ENCODE results near the gene EIF3I. TPM values are rescaled to one million over a fixed set of nuclear protein-coding genes. Genes with fewer than 3 reads are reported as not detected.

The EIF3I gene
- total RNA-seq, 2 experiments from 2014 or later: 328 to 335 TPM

DNA sequence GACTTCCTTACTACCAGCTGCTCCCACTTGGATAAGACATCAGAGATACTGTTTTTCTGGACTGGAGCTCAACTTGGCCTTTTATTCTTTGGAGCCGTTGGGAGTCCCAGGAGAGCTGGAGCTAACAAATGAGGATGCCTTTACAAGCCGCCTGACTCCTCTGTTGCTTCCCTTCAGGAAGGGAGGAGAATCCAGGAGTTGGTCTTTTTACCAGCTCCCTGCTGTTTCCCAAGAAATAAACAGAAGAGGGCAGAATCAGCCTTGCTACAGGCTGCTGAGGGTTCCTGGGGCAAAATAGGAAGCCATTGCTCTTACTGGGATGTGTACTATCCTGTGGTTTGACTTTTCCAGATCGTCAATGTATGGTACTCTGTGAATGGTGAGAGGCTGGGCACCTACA is 1.5 kb downstream of the EIF3I start:
- Mint-ChIP-seq H3K36me3 (ENCODE audit: low read depth) (peaks cover 40% of the 10 kb centered on the region), H3K4me3 (peak overlapping the region; percentile 96), H3K27me3 (no peaks in the 10 kb centered on the region), H3K27ac (peak overlapping the region; percentile 98), H3K4me1 (ENCODE audit: low read depth) (peaks cover 33% of the 10 kb centered on the region), H3K9me3 (no peaks in the 10 kb centered on the region)
- ATAC-seq: no peak
- ChIA-PET POLR2A (interaction anchor here (0.8 to 2.1 kb wide), 8 partner anchors 9 to 113 kb away, joined by 3 to 8 read pairs (median 4); partner anchors contain the start of genes CCDC28B, LCK and MARCKSL1), CTCF (interaction anchor here (0.6 to 1.4 kb wide), 4 partner anchors 17 to 112 kb away, joined by 3 to 5 read pairs (median 3); partner anchors contain the start of gene MARCKSL1)
- no peak for DNase-seq
- TF ChIP-seq, protein P1, sequence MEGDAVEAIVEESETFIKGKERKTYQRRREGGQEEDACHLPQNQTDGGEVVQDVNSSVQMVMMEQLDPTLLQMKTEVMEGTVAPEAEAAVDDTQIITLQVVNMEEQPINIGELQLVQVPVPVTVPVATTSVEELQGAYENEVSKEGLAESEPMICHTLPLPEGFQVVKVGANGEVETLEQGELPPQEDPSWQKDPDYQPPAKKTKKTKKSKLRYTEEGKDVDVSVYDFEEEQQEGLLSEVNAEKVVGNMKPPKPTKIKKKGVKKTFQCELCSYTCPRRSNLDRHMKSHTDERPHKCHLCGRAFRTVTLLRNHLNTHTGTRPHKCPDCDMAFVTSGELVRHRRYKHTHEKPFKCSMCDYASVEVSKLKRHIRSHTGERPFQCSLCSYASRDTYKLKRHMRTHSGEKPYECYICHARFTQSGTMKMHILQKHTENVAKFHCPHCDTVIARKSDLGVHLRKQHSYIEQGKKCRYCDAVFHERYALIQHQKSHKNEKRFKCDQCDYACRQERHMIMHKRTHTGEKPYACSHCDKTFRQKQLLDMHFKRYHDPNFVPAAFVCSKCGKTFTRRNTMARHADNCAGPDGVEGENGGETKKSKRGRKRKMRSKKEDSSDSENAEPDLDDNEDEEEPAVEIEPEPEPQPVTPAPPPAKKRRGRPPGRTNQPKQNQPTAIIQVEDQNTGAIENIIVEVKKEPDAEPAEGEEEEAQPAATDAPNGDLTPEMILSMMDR (IDR thresholded peaks at IDR 0.05): no peak
- intact Hi-C loops (cut with micrococcal nuclease): no loop called here

DNA sequence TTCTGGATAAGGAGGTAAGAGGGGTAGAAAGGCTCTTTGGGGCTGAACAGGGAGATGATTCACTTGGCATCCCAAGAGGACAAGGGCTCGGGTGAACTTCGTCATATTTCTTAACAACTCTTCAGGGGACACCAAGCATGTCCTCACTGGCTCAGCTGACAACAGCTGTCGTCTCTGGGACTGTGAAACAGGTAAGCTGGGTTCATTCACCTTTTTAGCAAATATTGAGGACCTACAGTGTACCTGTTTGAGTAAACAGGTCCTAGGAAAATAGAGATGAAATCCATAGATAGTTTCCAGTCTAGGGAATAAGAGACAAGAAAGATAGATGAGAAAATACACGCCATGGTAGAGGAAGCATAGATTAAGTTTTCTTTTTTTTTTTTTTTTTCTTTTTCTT is 2.1 kb downstream of the EIF3I start:
- Mint-ChIP-seq H3K4me3 (peak overlapping the region; percentile 96), H3K9me3 (no peaks in the 10 kb centered on the region), H3K27ac (peak overlapping the region; percentile 98), H3K4me1 (ENCODE audit: low read depth) (peaks cover 33% of the 10 kb centered on the region), H3K27me3 (no peaks in the 10 kb centered on the region), H3K36me3 (ENCODE audit: low read depth) (peaks cover 45% of the 10 kb centered on the region)
- no peak for ATAC-seq
- TF ChIP-seq, protein P1 (IDR thresholded peaks at IDR 0.05): no peak
- intact Hi-C loops (cut with micrococcal nuclease): no loop called here
- ChIA-PET POLR2A (interaction anchor here (0.9 to 2.1 kb wide), 4 partner anchors 16 to 112 kb away, joined by 4 to 8 read pairs (median 4); partner anchors contain the start of gene MARCKSL1), CTCF (interaction anchor here (1.4 to 1.9 kb wide), 3 partner anchors 8 to 112 kb away, joined by 3 to 5 read pairs (median 4); partner anchors contain the start of gene MARCKSL1)
- no peak for DNase-seq

DNA sequence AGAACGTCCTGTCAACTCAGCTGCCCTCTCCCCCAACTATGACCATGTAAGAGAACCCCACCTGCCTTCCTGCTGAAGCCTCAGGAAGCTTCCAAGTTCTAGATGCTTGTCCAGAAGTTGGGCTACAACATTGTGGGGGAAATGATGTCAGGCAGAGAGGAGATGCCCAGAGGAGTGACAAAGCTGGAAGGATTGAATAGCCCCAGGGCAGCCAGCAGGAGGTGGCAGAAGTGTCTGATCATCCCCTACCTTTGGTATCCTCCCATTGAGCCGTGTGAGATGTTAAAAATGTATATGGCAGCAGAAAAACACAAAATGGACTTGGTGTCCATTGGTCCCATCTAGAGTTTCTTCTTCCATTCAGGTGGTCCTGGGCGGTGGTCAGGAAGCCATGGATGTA is 6.6 kb downstream of the EIF3I start:
- POLR2A ChIA-PET: interaction anchor here (1.0 to 2.3 kb wide), 3 partner anchors 12 to 42 kb away, joined by 4 to 16 read pairs (median 7); no protein-coding TSS in a partner anchor
- Mint-ChIP-seq H3K27me3 (no peaks in the 10 kb centered on the region), H3K4me3 (no peak overlapping the region), H3K36me3 (ENCODE audit: low read depth) (peaks cover 37% of the 10 kb centered on the region), H3K9me3 (no peaks in the 10 kb centered on the region), H3K4me1 (ENCODE audit: low read depth) (peaks cover 14% of the 10 kb centered on the region), H3K27ac (peak overlapping the region; percentile 16)
- TF ChIP-seq, protein P1 (IDR thresholded peaks at IDR 0.05): no peak
- DNase-seq (no peak), ATAC-seq (no peak)
- CTCF ChIA-PET: interaction anchor here (1.2 to 3.2 kb wide), 5 partner anchors 11 to 20 kb away, joined by 3 to 17 read pairs (median 9); no protein-coding TSS in a partner anchor
- intact Hi-C loops (cut with micrococcal nuclease): no loop called here

DNA sequence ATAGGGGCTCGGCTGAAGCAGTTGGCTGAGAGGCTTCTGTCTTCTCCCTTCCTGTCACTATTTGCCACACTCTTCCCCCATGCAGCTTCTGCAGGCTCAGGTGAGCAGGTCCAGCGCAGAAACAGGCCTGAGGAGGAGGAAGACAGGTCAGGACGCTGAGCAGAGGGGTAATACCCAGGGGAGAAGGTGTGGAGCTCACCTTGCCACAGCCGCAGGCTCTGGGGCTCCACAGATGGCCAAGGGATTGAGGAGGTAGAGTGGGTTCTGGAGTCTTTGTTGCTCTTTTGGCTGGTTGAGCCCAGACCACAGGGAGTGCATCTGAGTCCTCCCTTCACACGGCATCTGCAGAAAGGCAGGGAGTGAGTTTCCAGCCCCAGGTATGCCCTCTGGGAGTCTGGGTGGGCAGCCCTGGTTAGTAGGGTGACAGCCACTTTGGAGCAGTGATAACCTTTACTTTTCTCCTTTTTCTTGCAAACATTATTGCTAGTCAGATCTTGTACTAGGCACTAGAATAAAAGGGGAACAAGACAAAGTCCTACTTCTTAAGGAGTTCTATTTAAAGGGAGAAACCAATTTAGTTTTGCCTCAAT is 9.7 kb downstream of the EIF3I start:
- ChIA-PET CTCF (interaction anchor here (1.6 to 1.8 kb wide), 2 partner anchors 9 to 16 kb away, joined by 6 to 8 read pairs; partner anchors contain the start of gene FAM167B), POLR2A (interaction anchor here (0.6 to 1.5 kb wide), 7 partner anchors 8 to 36 kb away, joined by 3 to 9 read pairs (median 4); partner anchors contain the start of gene LCK)
- no peaks in the 10 kb centered on the region for H3K27me3 Mint-ChIP-seq
- peaks cover 23% of the 10 kb centered on the region for H3K36me3 Mint-ChIP-seq (ENCODE audit: low read depth)
- H3K4me3 Mint-ChIP-seq: no peak overlapping the region
- H3K9me3 Mint-ChIP-seq: no peaks in the 10 kb centered on the region
- H3K4me1 Mint-ChIP-seq (ENCODE audit: low read depth): no peaks in the 10 kb centered on the region
- no peak for ATAC-seq
- TF ChIP-seq, protein P1 (IDR thresholded peaks at IDR 0.05): no peak
- DNase-seq: no peak
- no peak overlapping the region for H3K27ac Mint-ChIP-seq
- intact Hi-C loops (cut with micrococcal nuclease): no loop called here

Measured in activated CD8-positive, alpha-beta T cell treated with anti-CD3 and anti-CD28 coated beads for 36 hours (primary cell).